DOHH2 (cell line): Measurements from ENCODE around the gene CNTN2.

Source experiments
- EZH2phosphoT487 ChIP-seq: fragments of 200-600 bp; sonication (generic); IDR thresholded peaks from 2 replicates; pipeline ENCODE4 v1.6.1; 2017; ENCODE audit warnings: borderline replicate concordance, mild to moderate bottlenecking, antibody characterized with exemption, low read length, moderate library complexity, mixed read lengths
- TF ChIP-seq, protein P1 (sequence below): fragments of 200-600 bp; sonication (generic); IDR thresholded peaks from one replicate; pipeline ENCODE4 v1.5.1; 2014; ENCODE audit warnings: antibody characterized with exemption, mild to moderate bottlenecking, low read depth, low read length; ENCODE audit not compliant: poor library complexity, severe bottlenecking

GRCh38 chr1:205072286-205072685, 29.3 kb downstream of the CNTN2 start:
- TF ChIP-seq, protein P1, sequence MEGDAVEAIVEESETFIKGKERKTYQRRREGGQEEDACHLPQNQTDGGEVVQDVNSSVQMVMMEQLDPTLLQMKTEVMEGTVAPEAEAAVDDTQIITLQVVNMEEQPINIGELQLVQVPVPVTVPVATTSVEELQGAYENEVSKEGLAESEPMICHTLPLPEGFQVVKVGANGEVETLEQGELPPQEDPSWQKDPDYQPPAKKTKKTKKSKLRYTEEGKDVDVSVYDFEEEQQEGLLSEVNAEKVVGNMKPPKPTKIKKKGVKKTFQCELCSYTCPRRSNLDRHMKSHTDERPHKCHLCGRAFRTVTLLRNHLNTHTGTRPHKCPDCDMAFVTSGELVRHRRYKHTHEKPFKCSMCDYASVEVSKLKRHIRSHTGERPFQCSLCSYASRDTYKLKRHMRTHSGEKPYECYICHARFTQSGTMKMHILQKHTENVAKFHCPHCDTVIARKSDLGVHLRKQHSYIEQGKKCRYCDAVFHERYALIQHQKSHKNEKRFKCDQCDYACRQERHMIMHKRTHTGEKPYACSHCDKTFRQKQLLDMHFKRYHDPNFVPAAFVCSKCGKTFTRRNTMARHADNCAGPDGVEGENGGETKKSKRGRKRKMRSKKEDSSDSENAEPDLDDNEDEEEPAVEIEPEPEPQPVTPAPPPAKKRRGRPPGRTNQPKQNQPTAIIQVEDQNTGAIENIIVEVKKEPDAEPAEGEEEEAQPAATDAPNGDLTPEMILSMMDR = no peak
- TF ChIP-seq EZH2phosphoT487 = no peak
